AG10803 (cell line): ENCODE measurements around the gene ANXA5.
A peak's percentile ranks its signal among the peaks of the same experiment; 100 is the strongest.

Experiments used
- DNase-seq: peaks from one replicate; pipeline ENCODE4 v3.0.0; 2010; ENCODE audit warnings: low read depth
- H3K4me3 ChIP-seq: 2 replicates; pipeline ENCODE4 v1.5.1; 2011; ENCODE audit warnings: mild to moderate bottlenecking, low read length, control low read depth
- TF ChIP-seq, protein P1 (sequence below): conservative IDR thresholded peaks from 2 replicates; pipeline ENCODE4 v1.5.1; 2011; ENCODE audit warnings: mild to moderate bottlenecking, low read length, control low read depth, inconsistent platforms

ANXA5 gene

GRCh38 chr4:121712001-121712651, 15.3 kb upstream of the ANXA5 start:
- DNase-seq: no peak
- TF ChIP-seq, protein P1, sequence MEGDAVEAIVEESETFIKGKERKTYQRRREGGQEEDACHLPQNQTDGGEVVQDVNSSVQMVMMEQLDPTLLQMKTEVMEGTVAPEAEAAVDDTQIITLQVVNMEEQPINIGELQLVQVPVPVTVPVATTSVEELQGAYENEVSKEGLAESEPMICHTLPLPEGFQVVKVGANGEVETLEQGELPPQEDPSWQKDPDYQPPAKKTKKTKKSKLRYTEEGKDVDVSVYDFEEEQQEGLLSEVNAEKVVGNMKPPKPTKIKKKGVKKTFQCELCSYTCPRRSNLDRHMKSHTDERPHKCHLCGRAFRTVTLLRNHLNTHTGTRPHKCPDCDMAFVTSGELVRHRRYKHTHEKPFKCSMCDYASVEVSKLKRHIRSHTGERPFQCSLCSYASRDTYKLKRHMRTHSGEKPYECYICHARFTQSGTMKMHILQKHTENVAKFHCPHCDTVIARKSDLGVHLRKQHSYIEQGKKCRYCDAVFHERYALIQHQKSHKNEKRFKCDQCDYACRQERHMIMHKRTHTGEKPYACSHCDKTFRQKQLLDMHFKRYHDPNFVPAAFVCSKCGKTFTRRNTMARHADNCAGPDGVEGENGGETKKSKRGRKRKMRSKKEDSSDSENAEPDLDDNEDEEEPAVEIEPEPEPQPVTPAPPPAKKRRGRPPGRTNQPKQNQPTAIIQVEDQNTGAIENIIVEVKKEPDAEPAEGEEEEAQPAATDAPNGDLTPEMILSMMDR: no peak
- H3K4me3 ChIP-seq: peak overlapping the region; percentile 16

DNA sequence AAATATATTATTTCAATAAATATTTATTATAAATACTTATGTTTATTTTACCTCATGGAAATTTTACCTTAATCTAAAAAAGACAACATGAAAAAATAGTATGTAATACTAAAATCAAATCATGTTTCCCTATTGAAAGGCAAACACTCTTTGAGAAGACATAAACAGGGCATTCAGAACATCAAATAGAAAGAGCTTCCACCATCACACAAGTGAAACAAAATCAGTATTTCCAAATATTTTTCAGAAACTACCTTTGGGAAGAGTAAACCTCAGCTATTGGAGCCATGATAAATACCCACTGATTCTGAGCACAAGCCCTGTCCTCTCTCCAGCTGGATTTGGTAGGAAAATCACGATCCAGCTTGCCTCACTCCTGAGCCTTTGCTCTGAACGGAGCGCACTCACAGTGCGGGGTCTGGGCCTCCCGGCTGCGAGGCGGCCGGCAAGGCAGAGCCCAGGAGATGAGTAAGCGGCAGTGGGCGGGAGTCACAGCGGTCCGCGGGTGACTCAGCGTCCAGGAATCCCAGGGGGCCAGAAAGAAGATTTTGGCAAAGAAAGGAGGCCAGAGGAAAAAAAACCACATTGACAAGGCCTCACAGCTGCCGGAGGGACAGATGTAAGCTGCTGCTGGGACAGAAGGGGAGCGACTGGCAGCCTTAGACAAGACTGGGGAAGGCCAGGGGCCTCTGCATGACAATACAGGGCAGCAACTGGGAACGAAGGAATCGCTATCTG, 14.7 kb upstream of the ANXA5 start:
- DNase-seq: peak; percentile 97
- TF ChIP-seq, protein P1: no peak
- H3K4me3 ChIP-seq: peak overlapping the region; percentile 54

GRCh38 chr4:121709766-121710405, 13.1 kb upstream of the ANXA5 start:
- no peak for DNase-seq
- TF ChIP-seq, protein P1: no peak
- no peak overlapping the region for H3K4me3 ChIP-seq

- no peak for DNase-seq
- no peak overlapping the region for H3K4me3 ChIP-seq
- TF ChIP-seq, protein P1: no peak
These were observed 10.6 kb upstream of the ANXA5 start for GRCh38 chr4:121707344-121707743.

GRCh38 chr4:121706595-121707021, 9.8 kb upstream of the ANXA5 start:
- TF ChIP-seq, protein P1: no peak
- no peak overlapping the region for H3K4me3 ChIP-seq
- peak; percentile 93 for DNase-seq

GRCh38 chr4:121705521-121705920, 8.7 kb upstream of the ANXA5 start:
- DNase-seq: no peak
- H3K4me3 ChIP-seq: no peak overlapping the region
- TF ChIP-seq, protein P1: no peak
